Astrocyte (in vitro differentiated cells and primary cell): ENCODE data around the gene LSM4. TPM values are rescaled to one million over a fixed set of nuclear protein-coding genes. Genes with fewer than 3 reads are reported as not detected.

Source experiments
- DNase-seq: peaks from one replicate; pipeline ENCODE4 v3.0.0-alpha.2; 2010; ENCODE audit warnings: low read depth
- FAIRE-seq: peaks from 2 replicates; lab custom pipeline; 2011; peaks lifted over from hg19 to GRCh38; lab: Jason Lieb, UNC
- H2AFZ ChIP-seq: 2 replicates; pipeline ENCODE4 v1.6.0; 2012; ENCODE audit warnings: low read depth, low read length, inconsistent platforms
- H3K27ac ChIP-seq: 2 replicates; pipeline ENCODE4 v1.5.1; 2011; ENCODE audit warnings: low read depth, low read length, inconsistent platforms
- H3K27me3 ChIP-seq: 2 replicates; pipeline ENCODE4 v1.6.0; 2011; ENCODE audit warnings: low read length, inconsistent platforms; ENCODE audit not compliant: insufficient read depth
- H3K36me3 ChIP-seq: 2 replicates; pipeline ENCODE4 v1.5.1; 2011; ENCODE audit warnings: low read length, inconsistent platforms; ENCODE audit not compliant: insufficient read depth
- H3K4me1 ChIP-seq: 2 replicates; pipeline ENCODE4 v1.5.1; 2011; ENCODE audit warnings: low read length, inconsistent platforms; ENCODE audit not compliant: insufficient read depth
- H3K4me2 ChIP-seq: 2 replicates; pipeline ENCODE4 v1.6.0; 2012; ENCODE audit warnings: low read length, inconsistent platforms
- H3K4me3 ChIP-seq: 2 replicates; pipeline ENCODE4 v1.5.1; 2011; ENCODE audit warnings: low read depth, mild to moderate bottlenecking, low read length, inconsistent platforms; ENCODE audit not compliant: insufficient read depth
- H3K79me2 ChIP-seq: 2 replicates; pipeline ENCODE4 v1.6.0; 2012; ENCODE audit warnings: mild to moderate bottlenecking, low read length, inconsistent platforms; ENCODE audit not compliant: insufficient read depth
- H3K9ac ChIP-seq: 2 replicates; pipeline ENCODE4 v1.6.0; 2012; ENCODE audit warnings: mild to moderate bottlenecking, low read length, inconsistent platforms
- H3K9me3 ChIP-seq: 2 replicates; pipeline ENCODE4 v1.5.1; 2012; ENCODE audit warnings: low read depth, mild to moderate bottlenecking, low read length, inconsistent platforms; ENCODE audit not compliant: insufficient read depth
- H4K20me1 ChIP-seq: 2 replicates; pipeline ENCODE4 v1.6.0; 2012; ENCODE audit warnings: low read length, inconsistent platforms; ENCODE audit not compliant: insufficient read depth
- H3K27ac Mint-ChIP-seq: one replicate; pipeline ENCODE4 v1.8.0; 2021; ENCODE audit warnings: mild to moderate bottlenecking, mixed read lengths; ENCODE audit not compliant: unreplicated experiment
- H3K27me3 Mint-ChIP-seq: one replicate; pipeline ENCODE4 v1.8.0; 2021; ENCODE audit warnings: low read depth, mixed read lengths; ENCODE audit not compliant: unreplicated experiment
- H3K36me3 Mint-ChIP-seq: one replicate; pipeline ENCODE4 v1.8.0; 2021; ENCODE audit warnings: low read depth, mixed read lengths; ENCODE audit not compliant: unreplicated experiment
- H3K4me1 Mint-ChIP-seq: one replicate; pipeline ENCODE4 v1.8.0; 2021; ENCODE audit warnings: low read depth, mixed read lengths; ENCODE audit not compliant: unreplicated experiment
- H3K4me3 Mint-ChIP-seq: one replicate; pipeline ENCODE4 v1.8.0; 2021; ENCODE audit warnings: mild to moderate bottlenecking, moderate library complexity, mixed read lengths; ENCODE audit not compliant: unreplicated experiment
- H3K9me3 Mint-ChIP-seq: one replicate; pipeline ENCODE4 v1.8.0; 2021; ENCODE audit warnings: mild to moderate bottlenecking, mixed read lengths; ENCODE audit not compliant: unreplicated experiment
- EZH2 ChIP-seq: IDR thresholded peaks from 2 replicates; pipeline ENCODE4 v1.6.1; 2012; ENCODE audit warnings: mild to moderate bottlenecking, low read length, inconsistent platforms; ENCODE audit not compliant: insufficient read depth
- total RNA-seq: library from RNA; stranded (reverse); gene quantifications from 2 replicates; pipeline ENCODE4 v1.2.1, GENCODE V29; 2021
- TF ChIP-seq, protein P1 (sequence below): IDR thresholded peaks from 2 replicates; pipeline ENCODE4 v1.5.1; 2011; ENCODE audit warnings: low read depth, mild to moderate bottlenecking, inconsistent platforms, low read length, moderate library complexity; ENCODE audit not compliant: insufficient read depth

The LSM4 gene
- total RNA-seq, 1 donor from 2014 or later, result 127 TPM

DNA sequence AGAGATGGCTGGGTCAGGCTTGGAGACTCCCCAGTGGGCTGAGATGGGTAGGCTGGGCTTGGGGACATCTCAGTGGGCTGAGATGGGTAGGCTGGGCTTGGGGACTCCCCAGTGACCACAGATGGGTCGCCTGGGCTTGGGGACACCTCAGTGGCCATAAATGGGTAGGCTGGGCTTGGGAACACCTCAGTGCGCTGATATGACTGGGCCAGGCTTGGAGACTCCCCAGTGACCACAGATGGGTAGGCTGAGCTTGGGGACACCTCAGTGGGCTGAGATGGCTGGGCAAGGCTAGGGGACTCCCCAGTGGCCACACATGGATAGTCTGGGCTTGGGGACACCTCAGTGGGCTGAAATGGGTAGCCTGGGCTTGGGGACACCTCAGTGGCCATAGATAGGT, 61.4 kb downstream of the LSM4 start:
- no peak for FAIRE-seq
- H3K4me1 Mint-ChIP-seq, result no peaks in the 10 kb centered on the region

DNA sequence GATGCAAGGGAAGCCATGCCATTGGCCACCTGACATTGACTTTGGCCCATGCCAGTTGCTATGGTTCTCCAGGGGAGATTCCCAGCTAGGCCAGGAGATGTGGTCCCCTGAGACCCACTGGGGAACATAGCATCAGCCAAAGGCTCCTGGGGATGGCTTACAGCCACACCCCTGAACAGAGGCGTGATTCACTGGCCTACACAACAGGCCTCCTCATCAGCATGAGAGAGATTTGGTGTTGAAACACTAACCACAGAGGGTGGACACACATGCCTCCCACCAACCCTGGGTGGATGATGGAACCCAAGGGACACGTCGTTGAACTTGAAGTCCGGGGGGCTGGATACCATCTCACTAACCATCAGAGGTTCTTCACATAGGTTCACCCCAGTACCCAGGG, 63.0 kb downstream of the LSM4 start:
- DNase-seq, result no peak
- Mint-ChIP-seq H3K27me3 (peaks cover 13% of the 10 kb centered on the region), H3K36me3 (no peaks in the 10 kb centered on the region), H3K4me3 (no peak overlapping the region), H3K9me3 (peaks cover 4% of the 10 kb centered on the region), H3K27ac (no peak overlapping the region), H3K4me1 (no peaks in the 10 kb centered on the region)
- TF ChIP-seq, protein P1, sequence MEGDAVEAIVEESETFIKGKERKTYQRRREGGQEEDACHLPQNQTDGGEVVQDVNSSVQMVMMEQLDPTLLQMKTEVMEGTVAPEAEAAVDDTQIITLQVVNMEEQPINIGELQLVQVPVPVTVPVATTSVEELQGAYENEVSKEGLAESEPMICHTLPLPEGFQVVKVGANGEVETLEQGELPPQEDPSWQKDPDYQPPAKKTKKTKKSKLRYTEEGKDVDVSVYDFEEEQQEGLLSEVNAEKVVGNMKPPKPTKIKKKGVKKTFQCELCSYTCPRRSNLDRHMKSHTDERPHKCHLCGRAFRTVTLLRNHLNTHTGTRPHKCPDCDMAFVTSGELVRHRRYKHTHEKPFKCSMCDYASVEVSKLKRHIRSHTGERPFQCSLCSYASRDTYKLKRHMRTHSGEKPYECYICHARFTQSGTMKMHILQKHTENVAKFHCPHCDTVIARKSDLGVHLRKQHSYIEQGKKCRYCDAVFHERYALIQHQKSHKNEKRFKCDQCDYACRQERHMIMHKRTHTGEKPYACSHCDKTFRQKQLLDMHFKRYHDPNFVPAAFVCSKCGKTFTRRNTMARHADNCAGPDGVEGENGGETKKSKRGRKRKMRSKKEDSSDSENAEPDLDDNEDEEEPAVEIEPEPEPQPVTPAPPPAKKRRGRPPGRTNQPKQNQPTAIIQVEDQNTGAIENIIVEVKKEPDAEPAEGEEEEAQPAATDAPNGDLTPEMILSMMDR, result no peak
- TF ChIP-seq EZH2, result no peak
- Histone ChIP-seq H3K27me3 (peaks cover 5% of the 10 kb centered on the region), H3K4me1 (peaks cover 4% of the 10 kb centered on the region), H3K9ac (no peak overlapping the region), H3K4me2 (no peak overlapping the region), H3K4me3 (no peak overlapping the region), H3K27ac (no peak overlapping the region), H2AFZ (no peak overlapping the region), H3K79me2 (no peaks in the 10 kb centered on the region), H4K20me1 (peaks cover 4% of the 10 kb centered on the region), H3K9me3 (no peaks in the 10 kb centered on the region), H3K36me3 (no peaks in the 10 kb centered on the region)
- FAIRE-seq, result no peak

More for the DNA sequence above, 61.4 kb downstream of the LSM4 start:
- peaks cover 7% of the 10 kb centered on the region for H3K9me3 Mint-ChIP-seq
- peaks cover 14% of the 10 kb centered on the region for H3K36me3 Mint-ChIP-seq
- Histone ChIP-seq H3K4me3 (no peak overlapping the region), H3K9ac (no peak overlapping the region), H2AFZ (no peak overlapping the region), H3K36me3 (no peaks in the 10 kb centered on the region), H3K27ac (no peak overlapping the region), H3K79me2 (no peaks in the 10 kb centered on the region), H3K9me3 (no peaks in the 10 kb centered on the region), H4K20me1 (peaks cover 4% of the 10 kb centered on the region), H3K4me2 (no peak overlapping the region), H3K27me3 (no peaks in the 10 kb centered on the region), H3K4me1 (peaks cover 4% of the 10 kb centered on the region)
- DNase-seq, result no peak
- no peak for TF ChIP-seq EZH2
- TF ChIP-seq, protein P1, result no peak
- no peak overlapping the region for H3K27ac Mint-ChIP-seq
- H3K27me3 Mint-ChIP-seq, result peaks cover 8% of the 10 kb centered on the region
- no peak overlapping the region for H3K4me3 Mint-ChIP-seq
